ENCODE measurements around the gene ZC3H18.

The ZC3H18 gene

GRCh38 chr16:88585269-88585668 lies 15.1 kb downstream of the ZC3H18 start:
- no peak for DNase-seq

GRCh38 chr16:88585927-88586581 lies 15.9 kb downstream of the ZC3H18 start:
- DNase-seq = no peak

GRCh38 chr16:88588148-88588547 lies 17.9 kb downstream of the ZC3H18 start:
- no peak for DNase-seq

- DNase-seq = no peak
These were observed 18.6 kb downstream of the ZC3H18 start for GRCh38 chr16:88588754-88589153.

- no peak for DNase-seq
These were observed 19.2 kb downstream of the ZC3H18 start for GRCh38 chr16:88589441-88589840.

- DNase-seq = no peak
These were observed 21.4 kb downstream of the ZC3H18 start for GRCh38 chr16:88591577-88592021.

- no peak for DNase-seq
These were observed 22.9 kb downstream of the ZC3H18 start for GRCh38 chr16:88593061-88593460.

- DNase-seq = no peak
These were observed 23.3 kb downstream of the ZC3H18 start for GRCh38 chr16:88593489-88593888.

GRCh38 chr16:88593910-88594309 lies 23.7 kb downstream of the ZC3H18 start:
- DNase-seq = no peak

GRCh38 chr16:88595101-88595500 lies 24.9 kb downstream of the ZC3H18 start:
- no peak for DNase-seq

GRCh38 chr16:88595921-88596320 lies 25.7 kb downstream of the ZC3H18 start:
- DNase-seq = no peak

GRCh38 chr16:88596483-88596882 lies 26.3 kb downstream of the ZC3H18 start:
- no peak for DNase-seq

- DNase-seq = no peak
These were observed 27.8 kb downstream of the ZC3H18 start for GRCh38 chr16:88597856-88598491.

- no peak for DNase-seq
These were observed 29.0 kb downstream of the ZC3H18 start for GRCh38 chr16:88599092-88599733.

GRCh38 chr16:88599825-88600538 lies 29.8 kb downstream of the ZC3H18 start:
- DNase-seq = no peak

- DNase-seq = no peak
These were observed 30.3 kb downstream of the ZC3H18 start for GRCh38 chr16:88600539-88600896.

GRCh38 chr16:88601313-88602036 lies 31.3 kb downstream of the ZC3H18 start:
- DNase-seq = no peak

- no peak for DNase-seq
These were observed 31.9 kb downstream of the ZC3H18 start for GRCh38 chr16:88602091-88602490.

GRCh38 chr16:88605186-88606147 lies 35.3 kb downstream of the ZC3H18 start:
- DNase-seq = no peak

- no peak for DNase-seq
These were observed 36.0 kb downstream of the ZC3H18 start for GRCh38 chr16:88606148-88606757.

GRCh38 chr16:88608076-88608475 lies 37.9 kb downstream of the ZC3H18 start:
- no peak for DNase-seq

Measured in kidney glomerular epithelial cell (primary cell).